Fibroblast of skin of back (primary cell): ENCODE results near the gene ABCA12. TPM values are rescaled to one million over a fixed set of nuclear protein-coding genes. Genes with fewer than 3 reads are reported as not detected.
"Not testable (repeated sequence)": the region's sequence is repeated elsewhere in the genome, so short reads cannot be mapped to it uniquely, and the experiment has no call there.

Experiments used
- DNase-seq: peaks from one replicate; pipeline ENCODE4 v3.0.0-alpha.2; 2013
- polyA plus RNA-seq, 2 experiments: library from polyadenylated mRNA; unstranded; fragments of 120-200 nt; gene quantifications; one replicate each; pipeline ENCODE4 v1.2.1, GENCODE V29; 2013; ENCODE audit not compliant: insufficient read length in 2 of 2

The ABCA12 gene, protein sequence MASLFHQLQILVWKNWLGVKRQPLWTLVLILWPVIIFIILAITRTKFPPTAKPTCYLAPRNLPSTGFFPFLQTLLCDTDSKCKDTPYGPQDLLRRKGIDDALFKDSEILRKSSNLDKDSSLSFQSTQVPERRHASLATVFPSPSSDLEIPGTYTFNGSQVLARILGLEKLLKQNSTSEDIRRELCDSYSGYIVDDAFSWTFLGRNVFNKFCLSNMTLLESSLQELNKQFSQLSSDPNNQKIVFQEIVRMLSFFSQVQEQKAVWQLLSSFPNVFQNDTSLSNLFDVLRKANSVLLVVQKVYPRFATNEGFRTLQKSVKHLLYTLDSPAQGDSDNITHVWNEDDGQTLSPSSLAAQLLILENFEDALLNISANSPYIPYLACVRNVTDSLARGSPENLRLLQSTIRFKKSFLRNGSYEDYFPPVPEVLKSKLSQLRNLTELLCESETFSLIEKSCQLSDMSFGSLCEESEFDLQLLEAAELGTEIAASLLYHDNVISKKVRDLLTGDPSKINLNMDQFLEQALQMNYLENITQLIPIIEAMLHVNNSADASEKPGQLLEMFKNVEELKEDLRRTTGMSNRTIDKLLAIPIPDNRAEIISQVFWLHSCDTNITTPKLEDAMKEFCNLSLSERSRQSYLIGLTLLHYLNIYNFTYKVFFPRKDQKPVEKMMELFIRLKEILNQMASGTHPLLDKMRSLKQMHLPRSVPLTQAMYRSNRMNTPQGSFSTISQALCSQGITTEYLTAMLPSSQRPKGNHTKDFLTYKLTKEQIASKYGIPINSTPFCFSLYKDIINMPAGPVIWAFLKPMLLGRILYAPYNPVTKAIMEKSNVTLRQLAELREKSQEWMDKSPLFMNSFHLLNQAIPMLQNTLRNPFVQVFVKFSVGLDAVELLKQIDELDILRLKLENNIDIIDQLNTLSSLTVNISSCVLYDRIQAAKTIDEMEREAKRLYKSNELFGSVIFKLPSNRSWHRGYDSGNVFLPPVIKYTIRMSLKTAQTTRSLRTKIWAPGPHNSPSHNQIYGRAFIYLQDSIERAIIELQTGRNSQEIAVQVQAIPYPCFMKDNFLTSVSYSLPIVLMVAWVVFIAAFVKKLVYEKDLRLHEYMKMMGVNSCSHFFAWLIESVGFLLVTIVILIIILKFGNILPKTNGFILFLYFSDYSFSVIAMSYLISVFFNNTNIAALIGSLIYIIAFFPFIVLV (N-terminal part only)
- polyA plus RNA-seq (2013, experiment 1 of 2; ENCODE audit: insufficient read length): 0.04 TPM
- not detected for polyA plus RNA-seq (2013, experiment 2 of 2; ENCODE audit: insufficient read length)

GRCh38 chr2:215138479-215138878 is at the start of gene ABCA12:
Gene ABCA12, minus strand, starts transcription at chr2:215138626. Its CDS starts 418 bp downstream, at chr2:215138208.
- no peak for DNase-seq

DNA sequence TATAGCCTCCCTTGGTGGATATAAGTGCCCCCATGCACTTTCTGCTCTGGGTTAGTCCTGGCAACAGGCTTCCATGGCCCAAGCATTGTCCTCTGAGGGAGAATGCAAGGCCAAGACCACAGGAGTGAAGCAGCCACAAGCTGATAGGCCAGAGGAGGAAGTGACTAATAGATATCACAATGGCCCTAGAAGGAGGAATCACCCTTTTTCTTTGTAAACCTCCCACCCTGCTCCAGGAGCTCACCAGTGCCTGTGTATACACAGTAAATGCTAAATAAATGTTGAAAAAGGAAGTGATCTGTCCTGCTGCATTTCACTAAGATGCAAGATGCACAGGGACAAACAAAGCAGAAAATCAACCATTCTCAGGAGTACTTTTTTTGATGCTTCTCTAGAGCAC is 49.7 kb upstream of the ABCA12 start:
- peak; percentile 13 for DNase-seq

- DNase-seq: no peak
These were observed 47.6 kb upstream of the ABCA12 start for GRCh38 chr2:215186021-215186420.

- DNase-seq: no peak
These were observed 39.7 kb upstream of the ABCA12 start for GRCh38 chr2:215178121-215178520.

DNA sequence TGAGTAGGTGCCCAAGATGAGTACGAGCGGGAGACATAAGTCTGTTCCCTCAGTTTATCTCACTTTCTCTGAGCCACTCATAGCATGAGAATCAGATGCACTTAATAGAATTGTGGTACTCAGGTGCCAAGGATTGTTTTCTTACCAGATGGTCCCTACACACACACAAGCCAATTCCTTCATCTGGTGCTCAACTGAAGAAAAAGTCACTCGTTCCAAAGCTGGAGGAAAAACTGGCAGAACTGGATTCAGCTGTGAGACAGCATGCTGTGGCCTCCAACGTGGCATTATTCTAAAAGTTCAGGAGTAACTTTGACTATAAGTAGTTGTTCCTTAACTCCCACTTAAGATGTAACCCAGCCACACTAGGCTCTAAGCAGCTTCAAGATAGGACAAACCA is 33.4 kb upstream of the ABCA12 start:
- no peak for DNase-seq

DNA sequence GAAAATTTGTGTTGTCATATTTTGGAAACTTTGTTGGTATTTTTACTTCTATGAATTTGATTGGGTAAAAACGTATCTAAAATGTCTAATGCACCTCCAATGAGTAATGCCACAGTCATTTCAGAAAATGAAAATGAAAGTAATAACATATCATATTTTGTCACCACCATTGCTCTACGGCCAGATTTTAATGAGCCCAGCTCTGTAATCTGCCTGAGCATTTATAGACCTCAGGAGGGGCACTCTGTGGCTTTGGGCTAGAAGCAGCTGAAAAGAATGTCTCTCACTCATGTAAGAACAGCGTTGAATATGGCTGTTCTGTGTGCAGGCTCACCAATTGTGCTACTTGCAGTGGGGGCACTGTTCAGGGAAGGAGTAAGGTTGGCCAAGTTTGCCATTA is 32.7 kb upstream of the ABCA12 start:
- DNase-seq: peak; percentile 4

DNA sequence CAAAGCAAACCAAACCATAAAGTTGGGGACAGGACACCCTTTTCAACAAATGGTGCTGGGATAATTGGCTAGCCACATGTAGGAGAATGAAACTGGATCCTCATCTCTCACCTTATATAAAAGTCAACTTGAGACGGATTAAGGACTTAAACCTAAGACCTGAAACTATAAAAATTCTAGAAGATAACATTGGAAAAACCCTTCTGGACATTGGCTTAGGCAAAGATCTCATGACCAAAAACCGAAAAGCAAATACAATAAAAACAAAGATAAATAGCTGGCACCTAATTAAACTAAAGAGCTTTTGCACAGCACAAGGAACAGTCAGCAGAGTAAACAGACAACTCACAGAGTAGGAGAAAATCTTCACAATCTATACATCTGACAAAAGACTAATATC is 28.1 kb upstream of the ABCA12 start:
- DNase-seq: not testable (repeated sequence)

GRCh38 chr2:215163319-215163718 is 24.9 kb upstream of the ABCA12 start:
- DNase-seq: not testable (repeated sequence)

- DNase-seq: no peak
These were observed 22.9 kb upstream of the ABCA12 start for GRCh38 chr2:215161301-215161829.

DNA sequence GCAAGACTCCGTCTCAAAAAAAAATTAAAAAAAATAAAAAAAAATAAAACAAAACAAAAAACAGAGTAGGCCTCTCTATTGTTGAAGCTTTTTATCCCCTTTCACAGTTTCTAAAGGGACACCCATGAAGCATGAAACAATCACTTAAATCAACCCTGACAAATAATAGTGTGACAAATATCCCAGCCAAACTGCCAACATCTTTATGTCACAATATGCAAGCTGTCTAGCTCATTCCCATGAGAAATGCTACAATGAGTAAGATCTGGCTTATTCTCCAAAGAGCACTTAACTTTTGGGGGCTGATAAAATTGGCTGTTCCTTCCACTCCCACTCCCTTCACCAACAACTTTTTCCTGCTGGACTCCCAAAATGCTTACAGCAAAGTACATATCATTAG is 21.7 kb upstream of the ABCA12 start:
- DNase-seq: no peak

DNA sequence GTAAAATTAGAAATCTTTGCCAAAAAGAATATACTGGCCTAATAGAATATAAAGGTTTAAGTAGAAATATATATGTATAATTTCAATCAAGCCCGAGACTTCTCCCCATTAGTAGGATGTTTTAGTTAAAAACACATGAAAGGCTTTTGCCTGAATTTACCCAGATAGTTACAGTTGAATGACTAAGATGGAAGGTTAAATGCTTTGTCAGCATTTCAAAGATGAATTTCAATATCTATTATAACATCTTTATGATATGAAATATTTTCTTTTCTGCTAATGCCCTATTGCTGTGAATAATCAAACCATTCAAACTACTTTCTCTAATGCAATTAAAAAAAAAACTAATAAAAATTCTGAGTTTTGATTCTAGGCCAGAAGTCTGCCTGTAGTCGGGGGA is 18.0 kb upstream of the ABCA12 start:
- DNase-seq: no peak

GRCh38 chr2:215149894-215150293 is 11.5 kb upstream of the ABCA12 start:
- no peak for DNase-seq

- DNase-seq: no peak
These were observed 11.1 kb upstream of the ABCA12 start for GRCh38 chr2:215149486-215149885.

GRCh38 chr2:215149060-215149459 is 10.6 kb upstream of the ABCA12 start:
- DNase-seq: no peak

GRCh38 chr2:215145611-215146010 is 7.2 kb upstream of the ABCA12 start:
- no peak for DNase-seq

- DNase-seq: no peak
These were observed 5.9 kb upstream of the ABCA12 start for GRCh38 chr2:215144106-215144875.

- DNase-seq: no peak
These were observed 5.0 kb upstream of the ABCA12 start for GRCh38 chr2:215143458-215143857.

GRCh38 chr2:215141706-215142105 is 3.3 kb upstream of the ABCA12 start:
- no peak for DNase-seq

GRCh38 chr2:215140166-215140707 is 1.8 kb upstream of the ABCA12 start:
- DNase-seq: no peak

DNA sequence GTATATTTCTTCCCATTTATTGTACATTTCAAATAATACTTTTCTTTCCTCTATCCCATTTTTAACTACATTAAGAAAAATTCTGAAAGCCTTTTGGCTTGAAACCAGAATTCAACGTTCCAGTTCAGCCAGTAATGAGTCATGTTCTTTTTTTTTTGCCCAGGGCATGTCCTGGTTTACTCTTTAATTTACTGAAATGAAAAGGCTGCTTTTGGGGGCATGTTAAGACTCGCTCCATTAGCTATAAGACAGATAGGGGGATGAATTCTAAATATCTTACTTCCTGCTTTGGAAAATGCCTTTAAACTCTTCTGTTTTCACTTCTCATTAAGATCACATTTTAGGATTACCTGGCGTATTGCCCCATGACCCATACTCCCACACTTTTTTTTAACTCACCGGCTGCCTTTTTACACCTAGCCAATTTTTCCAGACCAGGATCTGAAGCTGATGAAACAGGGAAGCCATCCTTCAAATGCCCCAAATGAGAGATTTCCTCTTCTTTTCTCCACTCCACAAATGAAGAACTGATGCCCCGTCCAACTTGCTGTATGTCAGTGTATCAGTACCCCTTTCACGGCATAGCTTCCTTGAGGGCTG is 585 bp downstream of the ABCA12 start:
- peak; percentile 10 for DNase-seq

- no peak for DNase-seq
These were observed 1.1 kb downstream of the ABCA12 start for GRCh38 chr2:215137329-215137686.
